Activated CD4-positive, alpha-beta T cell treated with anti-CD3 and anti-CD28 coated beads, Interleukin-2, amount 50 U/mL, for 4 hours (primary cell): ENCODE data around the gene ECSCR.
A peak's percentile ranks its signal among the peaks of the same experiment; 100 is the strongest.
"Not testable (repeated sequence)": the region's sequence is repeated elsewhere in the genome, so short reads cannot be mapped to it uniquely, and the experiment has no call there.

Experiments
- DNase-seq, 2 experiments: peaks; one replicate each; pipeline ENCODE4 v3.0.0-alpha.2; 2020

Gene ECSCR

DNA sequence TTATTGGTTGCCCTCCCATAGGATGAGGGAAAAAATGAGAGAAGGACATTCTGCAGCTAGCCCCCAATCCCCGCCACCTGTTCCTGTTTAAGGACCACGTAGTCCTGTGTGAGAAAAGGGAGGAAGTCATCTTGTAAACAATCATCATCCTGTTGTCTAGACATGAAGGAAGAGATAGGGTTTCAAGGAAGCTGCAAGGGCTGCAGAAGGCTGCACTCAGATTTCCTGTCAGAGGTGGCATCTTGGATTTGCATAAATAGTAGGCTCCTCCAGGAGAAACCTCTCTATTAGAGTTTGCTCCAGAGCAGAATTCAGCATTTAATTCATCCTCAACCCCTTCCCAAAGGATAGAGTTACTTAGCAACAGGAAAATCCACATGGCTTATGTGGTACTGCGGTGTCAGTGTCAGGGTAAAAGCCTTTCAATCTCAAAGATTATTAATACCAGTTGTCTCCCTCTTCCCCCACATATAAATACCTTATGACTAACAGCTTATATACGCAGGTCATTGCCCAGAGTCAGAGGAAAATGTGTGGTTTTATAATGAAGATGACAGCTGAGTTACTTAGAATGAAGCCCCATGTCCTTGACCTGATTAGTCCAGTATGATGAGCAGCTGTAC is 18.6 kb downstream of the ECSCR start:
- DNase-seq: no peak

DNA sequence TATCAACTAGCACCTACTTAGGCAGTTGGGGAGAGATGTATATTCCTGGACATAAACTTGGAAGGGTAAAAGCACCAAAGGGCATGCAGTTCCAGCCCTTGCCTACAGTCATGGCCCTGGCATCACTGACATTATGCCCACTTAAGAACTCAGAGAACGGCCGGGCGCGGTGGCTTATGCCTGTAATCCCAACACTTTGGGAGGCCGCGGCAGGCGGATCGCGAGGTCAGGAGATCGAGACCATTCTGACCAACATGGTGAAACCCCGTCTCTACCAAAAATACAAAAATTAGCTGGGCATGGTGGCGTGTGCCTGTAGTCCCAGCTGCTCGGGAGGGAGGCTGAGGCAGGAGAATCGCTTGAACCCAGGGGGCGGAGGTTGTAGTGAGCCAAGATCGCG is 22.1 kb downstream of the ECSCR start:
- not testable (repeated sequence) for DNase-seq

DNA sequence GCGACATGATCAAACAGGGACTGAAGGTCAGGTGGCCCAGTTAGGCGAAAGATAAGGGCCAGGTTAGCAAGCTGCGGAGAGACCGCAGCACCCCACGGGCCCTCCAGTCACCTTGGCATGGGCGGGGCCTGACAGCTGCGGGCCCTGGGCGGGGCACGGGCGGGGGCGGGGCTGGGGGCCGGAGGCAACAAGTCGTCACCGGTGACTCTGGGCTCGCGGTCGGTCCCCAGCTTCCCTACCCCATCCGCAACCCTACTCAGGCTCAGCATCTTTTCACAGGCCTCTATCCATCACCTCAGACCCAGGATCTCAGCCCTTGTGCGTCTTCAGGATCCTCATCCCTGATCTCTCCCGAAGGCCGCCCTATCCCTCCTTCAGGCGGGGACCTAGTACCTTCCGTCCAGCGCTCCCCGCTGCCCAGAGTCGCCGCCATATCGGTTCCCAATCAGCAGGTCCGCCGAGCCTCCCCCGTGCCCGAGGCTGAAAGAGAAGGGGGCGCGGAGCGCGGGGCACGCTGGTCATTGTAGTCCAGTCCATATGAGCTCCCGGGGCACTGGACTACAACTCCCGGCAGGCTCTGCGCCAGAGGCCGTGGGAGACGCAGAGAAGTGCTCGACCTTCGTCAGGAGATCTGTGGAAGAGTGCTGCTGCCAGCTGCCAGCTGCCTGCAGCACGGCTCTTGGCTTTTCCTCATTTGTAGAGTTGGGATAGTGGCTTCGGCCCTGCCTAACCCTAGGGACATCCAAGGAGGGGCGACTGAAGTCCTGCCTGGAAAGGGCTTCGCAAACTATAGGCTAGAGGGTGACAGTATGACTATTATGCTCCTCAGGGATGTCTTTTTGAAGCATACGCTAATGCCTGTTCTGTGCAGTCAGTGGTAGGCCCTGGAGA is 23.3 kb downstream of the ECSCR start, which contains the start of gene DNAJC18:
Gene DNAJC18 (minus strand): TSS at position 513 of the 891 bp plus-strand sequence. CDS start 80 bp downstream, at position 433.
- peak; percentile 88 for DNase-seq

DNA sequence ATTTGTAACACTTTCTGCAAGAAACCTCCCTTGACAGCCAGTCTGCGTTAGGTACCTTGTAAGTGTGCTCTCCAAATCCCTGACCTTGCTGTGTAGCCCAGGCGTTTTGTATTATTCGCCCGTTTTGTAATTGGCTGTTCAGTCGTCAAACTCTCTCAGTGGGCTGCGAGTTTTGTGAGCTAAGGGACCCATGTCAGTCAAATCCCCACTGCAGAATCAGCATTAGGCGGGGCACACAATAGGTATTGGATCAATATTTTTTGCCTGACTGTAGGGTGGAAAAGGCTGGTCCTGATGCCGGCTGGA is 23.9 kb downstream of the ECSCR start:
- no peak for DNase-seq

DNA sequence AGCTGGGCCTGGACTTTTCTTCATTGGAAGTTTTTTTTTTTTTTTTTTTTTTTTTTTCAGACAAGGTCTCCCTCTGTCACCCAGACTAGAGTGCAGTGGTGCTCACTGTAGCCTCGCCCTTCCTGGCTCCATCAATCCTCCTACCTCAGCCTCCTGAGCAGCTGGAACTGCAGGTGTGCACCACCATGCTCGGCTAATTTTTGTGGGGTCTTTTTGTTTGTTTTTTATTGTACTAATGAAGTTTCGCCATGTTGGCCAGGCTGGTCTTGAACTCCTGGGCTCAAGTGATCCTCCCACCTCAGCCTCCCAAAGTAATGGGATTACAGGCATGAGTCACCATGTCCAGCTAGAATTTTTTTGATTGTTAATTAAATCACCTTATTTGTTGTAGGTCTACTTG is 26.9 kb downstream of the ECSCR start:
- no peak for DNase-seq

DNA sequence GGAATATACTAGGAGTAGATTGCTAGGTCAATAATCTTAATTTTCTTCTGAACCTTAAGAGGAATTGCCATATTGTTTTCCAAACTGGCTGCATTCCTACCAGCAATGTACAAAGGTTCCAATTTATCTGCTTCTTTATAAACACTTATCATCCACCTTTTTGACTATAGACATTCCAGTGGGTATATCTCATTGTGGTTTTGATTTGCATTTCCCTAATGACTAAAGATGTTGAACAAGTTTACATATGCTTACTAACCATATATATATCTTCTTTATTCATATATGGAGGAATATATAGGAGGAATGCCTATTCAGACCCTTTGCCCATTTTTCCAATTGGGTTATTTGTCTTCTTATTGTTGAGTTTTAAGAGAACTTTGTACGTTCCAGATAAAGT is 30.8 kb downstream of the ECSCR start:
- no peak for DNase-seq

DNA sequence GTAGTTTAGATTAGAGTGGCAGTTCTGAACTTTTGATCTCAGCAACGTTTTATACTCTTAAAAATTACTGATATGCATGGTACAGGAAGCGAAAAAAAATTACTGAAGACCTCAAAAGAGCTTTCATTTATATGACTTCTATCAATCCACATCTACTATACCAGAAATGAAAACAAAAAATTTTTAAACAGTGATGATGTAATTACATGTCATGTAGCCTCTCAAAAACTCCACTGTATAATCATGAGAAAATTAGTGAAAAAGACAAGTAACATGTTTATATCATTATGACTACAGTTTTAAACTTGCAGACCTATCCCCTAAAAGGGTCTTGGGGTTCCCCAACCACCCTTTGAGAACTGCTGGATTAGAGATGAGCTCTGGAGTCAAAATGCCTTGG is 32.5 kb downstream of the ECSCR start:
- DNase-seq: no peak

DNA sequence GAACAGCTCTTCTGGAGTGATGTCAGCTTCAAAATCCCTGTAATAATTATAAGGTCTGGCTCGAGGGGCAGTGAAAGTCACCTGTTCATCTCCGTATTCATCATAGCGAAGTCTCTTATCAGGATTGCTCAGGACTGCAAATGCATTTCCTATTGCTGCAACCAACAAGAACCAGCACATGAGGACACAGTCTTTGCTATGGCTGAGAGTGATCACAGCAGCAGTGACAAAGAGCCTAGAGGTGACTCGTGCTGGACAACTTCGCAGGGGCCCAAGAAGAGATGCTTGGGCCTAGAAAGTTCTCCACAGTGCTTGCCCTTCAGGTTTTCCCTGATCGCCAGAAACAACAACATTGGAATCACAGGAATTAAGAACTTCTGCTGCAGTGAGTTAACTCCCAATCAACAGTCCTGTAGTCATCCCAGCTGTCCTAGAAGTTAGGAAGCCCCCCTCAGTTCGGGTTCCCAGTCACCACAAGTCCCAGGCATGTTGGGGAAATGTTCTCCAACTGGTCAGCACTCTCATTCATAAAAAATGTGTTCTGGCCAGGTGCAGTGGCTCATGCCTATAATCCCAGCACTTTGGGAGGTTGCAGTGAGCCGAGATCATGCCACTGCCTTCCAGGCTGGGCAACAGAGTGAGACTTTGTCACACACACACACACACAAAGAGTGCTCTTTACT is 36.2 kb downstream of the ECSCR start:
- no peak for DNase-seq

DNA sequence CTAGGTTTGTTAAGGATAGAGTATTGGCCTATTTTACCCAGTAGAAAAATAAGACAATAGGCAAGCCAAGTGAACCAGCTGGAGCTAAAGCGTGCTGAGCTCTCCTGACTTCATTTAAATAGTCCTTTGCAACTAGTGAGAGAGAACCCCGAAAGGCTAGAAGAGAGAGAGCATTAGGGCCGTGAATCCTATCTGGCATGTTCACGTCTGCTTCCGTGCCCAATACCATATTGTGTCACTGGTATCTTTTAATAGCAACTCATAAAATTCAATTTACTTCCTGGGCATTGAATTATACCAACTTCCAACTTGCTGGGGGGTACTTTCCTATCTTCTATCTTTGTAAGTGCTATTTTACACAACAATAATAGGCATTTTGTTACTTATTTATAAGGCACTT is 37.0 kb downstream of the ECSCR start:
- DNase-seq: no peak

DNA sequence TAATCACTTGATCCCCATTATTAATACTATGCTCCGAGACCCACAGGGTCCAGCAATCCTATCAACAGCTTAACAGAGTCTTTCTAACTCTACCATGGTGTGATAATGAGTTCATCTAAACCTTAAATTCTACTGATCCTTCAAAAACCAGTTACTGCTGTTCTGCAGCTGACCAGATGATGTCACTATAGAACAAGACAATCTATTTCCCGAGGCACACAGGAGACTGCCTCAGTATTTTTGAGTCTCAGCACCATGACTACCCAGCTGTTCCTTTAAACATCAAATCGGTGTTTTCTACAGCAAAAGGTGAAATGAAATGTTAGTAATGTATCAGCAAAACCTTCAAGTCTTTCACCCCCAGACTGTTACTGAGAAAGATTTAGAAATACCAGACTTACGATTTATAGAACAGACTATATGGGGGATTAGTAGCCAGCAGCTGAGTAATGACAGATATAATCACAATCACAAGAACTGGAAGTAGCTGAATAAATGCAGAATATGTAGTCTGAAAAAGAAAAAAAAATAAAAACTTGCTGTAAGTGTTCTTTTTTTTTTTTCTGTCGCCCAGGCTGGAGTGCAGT is 40.1 kb downstream of the ECSCR start:
- peak; percentile 32 to 40 for DNase-seq

DNA sequence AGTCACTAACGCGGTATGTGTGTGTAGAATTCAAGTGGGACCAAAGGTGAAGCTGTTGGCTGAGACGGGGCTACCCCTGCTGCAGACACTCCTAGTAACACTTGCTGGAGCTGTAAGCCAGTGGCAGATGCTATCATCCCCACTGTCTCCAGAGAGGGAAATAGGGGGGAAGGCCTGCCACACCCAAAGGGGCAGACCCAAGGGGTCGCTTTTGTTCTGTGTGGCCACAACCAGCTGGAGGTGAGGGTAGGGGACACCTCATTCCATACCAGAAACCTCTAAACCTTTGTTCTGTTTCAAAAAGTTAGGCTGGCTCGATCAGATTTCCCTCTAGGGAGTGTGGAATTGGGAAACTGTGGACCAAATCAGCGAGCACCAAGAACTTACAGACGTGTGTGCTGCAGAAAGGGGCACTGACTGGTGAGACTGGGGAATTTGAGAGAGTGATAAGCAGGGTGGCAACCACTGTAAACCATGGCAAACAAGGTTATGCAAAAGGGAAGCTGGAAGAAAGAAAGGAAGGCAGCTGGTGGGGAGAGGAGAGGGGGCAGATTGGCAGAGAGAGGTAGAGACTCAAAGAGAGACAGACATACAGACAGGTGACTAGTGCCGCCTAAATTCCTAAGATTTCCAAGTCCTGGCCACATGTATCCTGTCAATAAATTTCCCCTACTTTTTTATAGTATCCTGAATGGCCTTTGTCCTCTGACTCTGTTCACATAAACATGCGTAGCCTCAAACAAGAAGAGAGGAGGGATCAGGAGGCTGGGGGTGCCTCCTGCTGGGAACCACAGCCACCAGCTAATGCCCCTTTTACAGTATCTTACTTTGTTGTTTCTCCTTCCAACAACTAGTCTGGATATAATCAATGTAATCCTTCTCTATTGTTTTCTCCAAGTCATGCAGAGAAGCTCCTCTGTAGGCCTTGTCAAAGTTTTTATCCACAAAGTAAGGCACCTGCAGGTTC is 43.0 kb downstream of the ECSCR start:
- no peak for DNase-seq

DNA sequence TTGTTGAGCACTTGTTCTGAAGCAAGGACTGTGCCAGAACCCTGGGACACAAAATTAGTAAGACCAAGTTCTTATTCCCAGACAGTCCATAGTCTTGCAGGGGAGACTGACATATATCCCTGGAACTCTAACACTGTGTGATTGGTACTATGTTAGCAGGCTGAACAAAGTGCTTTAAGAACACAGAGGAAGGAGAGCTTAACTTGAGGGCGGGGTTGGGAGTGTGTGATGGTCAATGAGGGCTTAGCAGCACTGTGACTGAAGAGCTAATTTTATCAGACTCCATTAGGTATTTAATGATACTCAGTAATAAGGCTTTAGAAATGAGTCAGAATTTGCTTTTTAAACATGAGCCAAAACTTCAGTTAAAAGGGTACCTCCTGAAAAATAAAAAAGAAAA is 43.8 kb downstream of the ECSCR start:
- no peak for DNase-seq

DNA sequence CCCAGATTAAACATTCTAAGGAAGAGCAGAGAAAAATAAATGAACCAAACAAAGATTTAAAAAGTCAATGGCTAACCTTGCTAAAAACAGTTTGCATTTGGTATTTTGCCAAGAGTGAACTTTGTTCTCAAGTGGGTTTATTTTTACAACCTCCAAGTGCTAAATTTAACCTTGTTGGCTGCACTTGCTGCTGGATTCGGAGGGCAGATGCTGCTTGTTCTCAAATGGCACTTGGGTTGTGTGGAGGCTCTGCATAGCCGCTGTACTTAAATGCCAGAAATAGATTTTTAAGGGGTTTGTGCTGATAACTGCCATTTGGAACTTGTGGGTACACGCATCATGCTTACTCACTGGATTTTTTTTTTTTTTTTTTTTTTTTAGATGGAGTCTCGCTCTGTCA is 45.3 kb downstream of the ECSCR start:
- no peak for DNase-seq

DNA sequence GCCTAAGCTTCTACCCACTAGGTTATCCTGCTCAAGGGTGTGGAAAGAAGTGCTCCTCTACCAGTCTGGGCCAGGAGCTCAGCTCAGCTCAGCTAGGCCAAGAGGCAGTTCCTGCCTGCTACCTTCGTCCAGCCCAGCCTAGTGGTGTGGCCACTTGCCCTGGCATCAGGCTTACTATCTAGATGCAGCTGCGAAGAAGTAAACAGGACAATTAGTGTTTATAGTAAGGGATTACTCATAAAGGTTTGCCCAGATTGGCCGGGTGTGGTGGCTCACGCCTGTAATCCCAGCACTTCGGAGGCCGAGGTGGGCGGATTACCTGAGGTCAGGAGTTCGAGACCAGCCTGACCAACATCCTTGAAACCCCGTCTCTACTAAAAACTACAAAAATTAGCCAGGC is 45.9 kb downstream of the ECSCR start:
- no peak for DNase-seq

DNA sequence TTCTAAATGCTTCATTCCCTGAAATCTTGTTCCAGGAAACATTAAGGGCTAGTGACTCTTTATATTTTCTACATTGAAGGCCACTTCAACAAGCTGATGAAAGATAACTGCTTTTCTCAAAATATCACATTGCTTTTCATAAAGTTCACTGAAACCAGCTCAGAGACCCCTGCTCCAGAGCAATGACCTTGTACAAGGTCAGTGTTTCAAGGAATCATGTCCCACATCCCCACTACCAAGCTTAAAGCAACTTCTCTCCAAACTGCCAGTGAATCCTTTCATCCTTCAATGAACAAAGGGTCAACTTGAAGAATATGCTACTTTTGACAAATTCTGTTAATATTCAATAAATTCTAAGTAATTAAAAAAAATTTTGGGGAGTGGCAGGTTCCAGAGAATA is 46.7 kb downstream of the ECSCR start:
- DNase-seq: no peak

DNA sequence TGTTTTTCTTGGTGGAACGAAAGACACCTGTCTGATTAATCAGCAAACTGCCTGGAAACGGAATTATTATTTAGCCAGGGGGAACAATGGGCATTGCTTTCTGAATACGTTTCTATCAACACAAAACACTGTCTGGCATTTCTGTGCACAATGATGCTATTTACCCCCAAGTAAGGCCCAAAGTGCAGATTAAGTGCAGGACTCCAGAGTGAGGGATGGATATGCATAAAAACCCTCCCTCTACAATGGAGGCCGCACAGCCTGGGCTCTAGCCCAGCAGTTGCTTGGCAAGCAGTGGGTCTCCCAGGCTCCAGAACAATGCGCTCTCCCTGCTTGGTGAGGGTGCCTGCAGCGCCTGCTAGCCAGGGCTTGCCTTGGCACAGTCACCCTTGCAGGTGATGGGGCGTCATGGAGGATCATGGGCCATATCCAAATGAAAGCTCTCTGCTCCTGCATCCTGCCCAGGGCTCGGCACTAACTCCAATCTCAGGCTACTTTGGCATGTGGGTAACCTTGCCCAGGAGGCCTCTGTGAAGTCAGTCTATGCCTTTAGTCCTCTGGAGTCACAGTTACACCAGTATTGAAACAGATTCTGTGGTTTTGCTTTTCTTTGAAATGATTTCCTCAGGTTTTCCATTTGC is 47.2 kb downstream of the ECSCR start:
- no peak for DNase-seq

DNA sequence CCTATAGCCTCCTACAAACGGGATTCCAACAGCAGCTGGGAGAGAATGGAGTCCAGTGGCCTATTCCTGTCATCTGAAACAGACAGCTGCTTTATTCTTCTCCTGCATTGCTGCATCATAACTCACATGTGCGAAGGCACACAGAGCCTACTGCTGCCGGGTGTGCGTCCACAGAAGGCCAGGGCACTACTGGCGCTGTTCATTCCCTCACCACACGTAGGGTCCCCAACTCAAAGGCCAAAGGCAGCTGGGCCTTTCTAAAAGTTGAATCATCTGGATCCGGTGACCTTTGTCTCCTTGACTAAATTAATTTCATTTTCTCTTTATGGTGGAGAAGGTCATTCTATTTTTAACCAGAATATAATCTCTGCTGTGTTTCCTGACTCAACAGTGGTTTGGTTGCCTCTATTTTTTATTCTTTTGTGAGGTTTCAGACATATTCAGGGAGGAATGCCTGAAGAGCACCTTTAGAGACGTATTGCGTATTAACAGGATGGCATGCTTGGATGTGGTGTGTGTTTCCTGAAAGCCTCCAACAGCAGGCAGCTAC is 47.9 kb downstream of the ECSCR start:
- DNase-seq: no peak

DNA sequence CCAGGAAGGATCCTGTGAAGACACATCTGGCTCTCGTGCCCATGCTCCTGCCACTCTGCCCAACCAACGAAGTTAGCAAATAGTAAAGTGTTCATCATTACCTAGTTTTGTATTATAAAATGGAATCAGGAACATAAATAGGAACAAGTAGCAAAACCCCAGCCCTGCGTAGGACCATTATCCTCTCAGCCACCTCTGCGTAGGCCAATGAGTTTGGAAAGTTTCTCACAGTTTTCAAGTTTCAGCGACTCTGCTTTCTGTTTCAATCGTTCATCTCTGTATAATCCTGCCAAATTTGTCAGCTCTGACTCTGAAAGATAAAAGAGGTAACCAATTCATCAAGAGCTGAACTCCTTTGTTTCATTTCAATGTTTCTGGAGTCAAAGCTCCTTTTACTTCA is 48.6 kb downstream of the ECSCR start:
- DNase-seq: no peak

DNA sequence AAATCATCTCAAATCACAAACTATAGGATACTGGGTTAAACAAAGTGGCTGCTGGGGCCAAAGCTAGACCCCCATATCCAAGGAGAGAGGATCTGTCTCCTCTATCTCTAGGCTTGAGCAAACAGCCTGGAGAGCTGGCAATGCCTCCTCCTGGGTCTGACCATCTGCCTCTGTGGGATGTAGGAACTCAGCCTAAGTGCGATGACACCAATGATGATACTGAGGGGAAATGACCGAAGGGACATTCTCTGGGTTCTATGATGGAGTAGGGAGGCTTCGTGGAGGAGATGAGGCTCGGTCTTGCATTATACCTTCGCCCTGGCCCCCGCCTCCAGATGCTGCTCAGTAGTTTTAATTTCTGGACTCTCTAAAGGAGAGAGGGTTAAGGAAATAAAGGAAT is 49.4 kb downstream of the ECSCR start:
- no peak for DNase-seq

DNA sequence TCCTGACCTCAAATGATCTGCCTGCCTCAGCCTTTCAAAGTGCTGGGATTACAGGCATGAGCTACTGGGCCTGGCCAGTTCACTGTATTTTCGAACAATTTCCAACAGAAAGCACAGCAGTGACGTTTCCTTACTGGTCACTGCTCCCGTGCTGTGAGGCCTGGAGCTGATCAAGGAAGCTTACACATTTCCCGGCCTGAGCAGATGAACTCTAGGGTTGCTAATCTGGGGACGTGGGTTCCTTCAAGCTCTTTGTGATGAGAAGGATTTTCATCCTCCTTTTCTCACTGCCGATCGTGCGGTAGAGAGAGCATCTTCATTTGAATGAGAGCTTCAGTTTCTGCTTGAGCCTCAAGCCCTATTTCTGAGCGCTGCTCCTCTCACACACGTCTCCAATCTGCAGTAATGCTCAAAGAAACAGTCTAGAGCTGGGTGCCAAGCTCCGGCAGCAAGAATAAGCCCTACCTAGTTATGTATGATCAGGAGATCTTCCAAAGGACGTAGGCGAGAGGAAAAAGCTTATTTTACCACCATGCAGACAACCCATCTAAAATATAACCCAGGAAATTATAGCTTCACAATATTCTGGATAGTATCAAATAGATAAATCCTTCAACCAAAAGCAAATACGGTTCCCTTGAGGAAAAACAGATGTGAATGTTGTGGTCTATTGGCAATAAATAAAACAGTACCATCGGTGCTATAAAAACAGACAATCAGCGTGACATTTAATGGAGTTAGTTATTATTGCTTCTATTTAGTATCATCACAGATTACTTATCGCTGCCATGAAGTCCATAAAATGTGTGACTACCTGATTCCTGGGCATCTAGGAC is 51.3 kb downstream of the ECSCR start:
- no peak for DNase-seq
